Activated CD4-positive, alpha-beta T cell treated with anti-CD3 and anti-CD28 coated beads, Interleukin-2, Interleukin-6, amounts not matched to agents 100 ng/mL and 50 ng/mL, durations not matched to agents 16 hours and 8 hours (primary cell): ENCODE measurements around the gene SH3PXD2B.

Source experiments
- DNase-seq: peaks from one replicate; pipeline ENCODE4 v3.0.0-alpha.2; 2020

SH3PXD2B gene

DNA sequence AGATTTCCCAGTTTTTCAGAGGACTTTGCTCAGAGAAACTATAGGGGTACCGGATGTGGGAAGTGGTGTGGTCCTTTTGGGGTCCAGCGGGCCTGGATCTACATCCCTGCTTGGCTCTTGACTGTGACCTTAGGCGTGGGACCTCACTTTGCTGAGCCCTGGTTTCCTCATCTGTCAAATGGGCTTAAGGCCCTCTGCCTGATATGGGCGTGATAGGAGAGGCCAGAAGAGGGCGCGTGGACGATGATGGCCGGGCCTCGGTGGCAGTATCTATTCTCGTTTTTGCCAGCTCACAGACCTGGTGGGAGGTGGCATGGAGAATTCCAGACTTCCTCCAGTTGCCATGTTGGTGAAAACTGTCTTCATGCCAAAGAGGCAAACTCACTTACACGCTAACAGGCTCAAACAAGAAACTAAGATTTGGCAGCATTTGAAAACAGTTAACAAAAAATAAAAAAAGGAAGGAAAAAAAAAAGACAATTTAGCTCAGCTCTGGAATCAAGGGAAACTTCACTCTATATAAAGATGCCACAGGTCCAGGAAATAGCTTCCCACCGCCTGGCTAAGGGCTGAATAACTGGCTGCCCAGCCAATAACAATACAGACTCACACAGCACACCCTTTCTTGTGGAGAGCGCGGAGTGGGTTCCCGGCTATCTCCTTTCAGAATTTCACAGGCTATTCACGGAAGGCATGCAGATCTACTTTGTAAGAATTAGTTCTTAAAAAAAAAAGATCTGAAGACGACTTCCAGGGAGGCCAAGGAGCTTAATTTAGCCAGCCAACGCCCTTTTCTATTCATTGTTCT is 1.7 kb downstream of the SH3PXD2B start:
- no peak for DNase-seq

DNA sequence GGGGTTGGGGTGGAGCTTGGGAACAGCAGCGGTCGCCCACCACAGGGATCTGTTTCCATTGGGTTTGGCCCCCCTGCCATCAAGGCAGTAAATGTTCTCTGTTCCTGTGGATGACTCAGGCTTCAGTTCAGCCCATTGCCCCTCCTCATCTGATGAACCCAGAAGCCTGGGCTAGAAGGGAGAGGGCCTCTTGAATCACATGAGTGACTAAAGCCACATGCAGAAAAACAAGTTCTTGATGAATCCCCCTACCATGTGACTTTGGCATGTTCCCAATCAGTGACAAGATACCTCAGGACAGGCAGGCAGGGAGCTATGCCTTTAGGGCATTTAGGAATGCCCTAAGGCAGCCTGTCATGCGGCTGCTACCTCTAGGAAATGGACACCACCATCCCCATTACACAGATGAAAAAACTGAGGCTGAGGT is 2.5 kb downstream of the SH3PXD2B start:
- DNase-seq = no peak

DNA sequence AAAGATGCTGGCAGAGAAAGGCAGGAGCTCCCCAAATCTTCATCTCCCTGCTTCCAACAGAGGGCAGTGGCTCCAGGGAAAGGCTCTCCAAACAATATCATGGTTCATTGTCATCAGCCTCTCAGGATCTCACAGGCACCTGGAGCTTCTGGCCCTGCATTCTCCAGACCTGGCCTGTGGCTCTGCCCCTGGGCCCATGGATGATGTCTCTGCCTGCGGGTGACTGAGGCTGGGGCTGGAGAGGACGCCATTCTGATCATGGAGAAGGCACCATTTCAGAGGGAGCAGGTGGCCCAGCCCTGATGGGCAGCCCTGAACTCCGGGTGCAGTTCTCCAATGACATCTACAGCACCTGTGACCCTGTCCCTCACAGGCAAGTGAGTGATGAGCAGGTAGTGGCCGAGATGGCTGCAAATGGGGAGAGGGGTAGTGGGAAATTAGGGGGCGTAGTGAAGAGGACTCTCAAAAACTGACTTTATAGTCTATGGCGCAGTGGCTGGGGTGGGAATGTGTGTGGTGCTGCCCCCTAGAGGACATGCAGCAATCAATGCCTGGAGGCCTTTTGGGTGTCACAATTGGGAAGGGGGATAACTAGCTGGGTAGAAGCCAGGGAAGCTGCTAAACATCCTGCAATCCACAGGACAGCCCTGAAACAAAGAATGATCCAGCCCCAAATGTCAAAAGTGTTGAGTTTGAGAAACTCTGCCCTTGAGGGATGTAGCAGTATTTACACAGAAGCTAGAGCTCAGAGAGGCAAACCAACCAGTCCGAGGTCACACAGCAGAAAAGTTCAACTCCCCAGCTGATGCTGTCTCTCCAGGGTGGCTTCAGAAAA is 3.2 kb downstream of the SH3PXD2B start:
- peak; percentile 69 for DNase-seq

DNA sequence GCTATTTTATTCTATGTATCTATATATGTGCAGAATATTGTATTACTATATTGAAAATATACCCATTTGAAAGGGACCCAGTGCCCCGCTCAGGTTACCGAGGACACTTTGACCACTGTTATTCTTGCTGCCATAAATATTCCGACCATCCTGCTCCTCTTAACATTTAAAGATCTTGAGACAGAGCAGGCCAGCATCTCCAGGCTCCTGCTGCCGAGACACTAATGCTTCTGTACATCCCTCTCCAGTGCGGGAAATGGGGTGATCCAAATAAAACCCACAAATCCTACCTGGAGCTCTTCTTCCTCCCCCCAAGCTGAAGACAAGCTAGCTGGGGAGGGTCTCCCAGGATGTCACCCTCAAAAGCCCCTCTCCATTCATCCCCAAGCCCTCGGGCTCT is 3.9 kb downstream of the SH3PXD2B start:
- DNase-seq = no peak

DNA sequence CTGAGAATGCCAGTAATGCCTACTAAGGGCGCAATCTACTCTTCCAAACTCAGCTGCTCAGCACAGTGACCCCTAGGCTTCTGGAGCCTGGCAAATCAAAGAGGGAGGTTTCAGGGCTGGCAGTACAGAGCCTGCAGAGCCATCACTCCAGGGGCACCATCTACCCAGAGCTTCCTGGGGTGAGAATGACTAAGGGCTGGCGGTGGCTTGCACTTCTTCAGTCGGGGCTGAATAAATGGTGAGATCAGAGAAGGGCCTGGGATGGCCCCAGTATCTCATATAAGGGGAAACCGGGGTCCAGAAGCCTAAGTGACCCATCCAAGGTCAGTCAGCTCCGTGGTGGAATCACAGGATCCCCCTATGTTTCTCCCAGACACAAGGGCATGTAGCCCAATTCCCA is 5.3 kb downstream of the SH3PXD2B start:
- DNase-seq = no peak

DNA sequence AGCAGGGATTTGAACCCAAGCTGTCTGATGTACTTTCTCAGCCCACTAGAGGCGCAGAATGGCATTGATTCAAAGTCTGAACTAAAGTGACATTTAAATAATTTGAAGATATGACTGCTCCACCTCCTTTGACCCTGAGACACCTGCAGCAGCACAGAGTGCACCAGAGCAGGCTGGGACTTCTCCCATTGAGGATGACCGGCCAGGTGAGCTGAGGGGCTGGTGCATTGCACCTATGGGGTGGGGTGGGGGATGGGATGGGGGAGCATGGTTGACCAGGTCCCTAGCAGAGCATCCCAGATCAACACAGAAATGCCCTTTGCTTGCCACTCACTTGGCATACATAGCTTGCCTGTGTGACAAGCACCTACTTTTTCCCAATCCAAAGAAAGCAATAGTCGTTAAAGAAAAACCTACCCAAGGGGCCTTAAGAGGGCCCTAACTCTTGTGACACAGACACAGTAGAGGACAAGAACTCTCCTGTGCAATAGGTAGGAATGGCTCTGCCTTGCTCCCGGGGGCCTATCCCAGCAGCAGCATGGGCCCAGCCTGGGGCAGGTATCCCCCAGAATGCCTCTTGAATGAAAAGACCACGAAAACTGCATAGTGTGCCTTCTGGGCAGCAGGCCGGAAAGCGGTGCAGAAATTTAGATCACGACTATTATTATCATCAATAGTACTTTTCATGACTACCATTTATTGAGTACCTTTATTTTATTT is 6.5 kb downstream of the SH3PXD2B start:
- DNase-seq = no peak

DNA sequence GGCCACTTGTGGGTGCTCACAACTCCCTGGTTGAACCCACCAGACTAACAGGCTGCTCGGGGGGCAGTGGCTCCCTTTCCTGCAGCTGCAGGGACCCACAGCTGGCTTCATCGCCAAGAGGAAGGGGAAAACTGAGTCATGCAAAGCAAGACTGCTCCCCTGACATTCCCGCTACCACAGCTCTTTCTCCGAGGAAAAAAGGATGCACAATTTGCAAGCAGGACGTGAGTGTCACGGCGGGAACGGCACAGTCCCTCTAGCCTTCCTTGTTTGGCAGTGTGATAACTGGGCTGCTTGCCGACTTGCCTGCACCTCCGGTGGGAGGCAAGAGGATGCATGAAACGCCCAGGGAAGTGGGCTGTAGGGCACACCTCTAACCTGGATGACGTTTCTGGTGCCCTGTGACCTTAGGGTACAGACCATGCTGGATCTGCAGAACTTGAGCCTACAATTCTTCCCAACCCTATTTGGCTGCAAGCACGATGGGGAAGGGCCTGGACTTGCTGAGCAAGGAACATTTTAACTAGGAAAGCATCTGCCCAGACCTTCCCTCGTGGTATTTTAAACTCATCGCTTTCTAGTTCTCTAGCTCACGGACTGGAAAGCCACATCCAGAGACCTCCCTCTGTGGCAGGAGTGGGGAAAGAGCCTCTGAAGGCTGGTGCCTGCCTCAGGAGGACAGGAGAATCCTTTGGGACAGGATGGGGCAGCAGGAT is 7.8 kb downstream of the SH3PXD2B start:
- no peak for DNase-seq

DNA sequence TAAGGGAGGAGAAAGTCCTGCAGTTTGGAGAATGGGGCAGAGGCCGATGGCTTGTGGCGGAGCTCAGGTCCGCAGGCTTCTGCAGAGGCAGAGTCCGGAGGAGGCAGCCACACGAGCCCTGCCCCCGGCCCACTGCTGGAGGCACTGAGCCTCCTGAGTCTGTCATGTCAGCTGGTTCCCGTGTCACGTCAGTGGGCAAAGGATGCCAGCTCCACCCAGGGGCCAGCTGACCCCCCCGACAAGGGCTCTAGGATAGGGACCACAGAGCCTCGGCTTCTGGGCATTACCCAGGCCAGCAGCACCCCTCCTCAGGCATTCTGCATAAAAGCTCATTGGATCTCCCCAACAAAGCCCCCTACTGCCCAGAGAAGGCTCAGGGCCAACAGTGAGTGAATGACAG is 8.5 kb downstream of the SH3PXD2B start:
- DNase-seq = no peak

DNA sequence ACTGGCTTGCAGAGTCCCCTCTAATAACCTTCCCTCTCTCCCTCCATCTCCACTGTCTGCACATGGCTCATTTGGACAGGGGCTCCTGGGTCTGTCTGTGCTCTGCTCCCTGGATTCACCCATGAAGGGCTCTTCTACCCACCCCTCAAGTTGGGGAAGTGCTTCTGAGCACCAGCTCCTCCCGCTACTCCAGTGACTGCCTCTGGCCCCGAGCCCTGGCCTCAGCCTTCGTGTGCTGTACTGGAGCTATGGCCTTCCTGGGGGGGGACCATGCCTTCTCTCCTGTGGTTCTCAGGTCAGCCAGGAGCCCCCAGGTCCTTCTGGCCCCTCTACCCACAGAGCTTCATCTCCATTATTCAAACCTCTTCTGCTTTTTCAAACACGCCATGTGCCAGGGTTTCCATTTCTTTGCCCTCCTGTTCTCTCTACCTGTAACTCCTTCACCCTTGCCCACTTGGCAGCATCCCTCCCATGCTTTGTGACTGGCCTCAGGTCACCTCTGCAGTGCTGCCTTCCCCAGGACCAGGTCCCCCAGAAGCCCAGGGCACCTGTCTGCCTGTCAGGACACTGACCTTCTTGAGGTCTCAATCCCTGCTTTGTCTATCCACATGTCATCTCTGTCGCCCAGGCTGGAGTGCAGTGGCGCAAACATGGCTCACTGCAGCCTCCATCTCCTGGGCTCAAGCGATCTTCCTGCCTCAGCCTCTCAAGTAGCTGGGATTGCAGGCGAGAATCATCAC is 9.5 kb downstream of the SH3PXD2B start:
- DNase-seq = no peak

DNA sequence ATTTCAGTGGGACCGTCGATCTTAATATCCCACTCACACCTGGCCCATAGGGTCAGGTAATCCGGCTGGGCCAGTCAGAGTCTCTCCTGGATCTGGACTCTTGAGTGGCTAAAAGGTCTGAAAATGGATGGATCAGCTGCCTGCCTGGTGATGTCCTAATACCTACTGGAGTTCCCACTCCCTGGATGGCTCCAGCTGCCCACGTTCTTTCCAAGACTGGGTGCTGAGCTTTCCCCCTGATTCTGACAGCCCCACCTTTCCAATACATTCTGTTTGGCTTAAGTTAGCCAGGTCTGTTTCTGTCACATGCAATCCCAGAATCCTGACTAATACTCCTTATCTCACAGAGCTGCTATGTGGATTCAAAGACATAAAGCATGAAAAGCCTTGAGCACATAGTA is 10.2 kb downstream of the SH3PXD2B start:
- no peak for DNase-seq

DNA sequence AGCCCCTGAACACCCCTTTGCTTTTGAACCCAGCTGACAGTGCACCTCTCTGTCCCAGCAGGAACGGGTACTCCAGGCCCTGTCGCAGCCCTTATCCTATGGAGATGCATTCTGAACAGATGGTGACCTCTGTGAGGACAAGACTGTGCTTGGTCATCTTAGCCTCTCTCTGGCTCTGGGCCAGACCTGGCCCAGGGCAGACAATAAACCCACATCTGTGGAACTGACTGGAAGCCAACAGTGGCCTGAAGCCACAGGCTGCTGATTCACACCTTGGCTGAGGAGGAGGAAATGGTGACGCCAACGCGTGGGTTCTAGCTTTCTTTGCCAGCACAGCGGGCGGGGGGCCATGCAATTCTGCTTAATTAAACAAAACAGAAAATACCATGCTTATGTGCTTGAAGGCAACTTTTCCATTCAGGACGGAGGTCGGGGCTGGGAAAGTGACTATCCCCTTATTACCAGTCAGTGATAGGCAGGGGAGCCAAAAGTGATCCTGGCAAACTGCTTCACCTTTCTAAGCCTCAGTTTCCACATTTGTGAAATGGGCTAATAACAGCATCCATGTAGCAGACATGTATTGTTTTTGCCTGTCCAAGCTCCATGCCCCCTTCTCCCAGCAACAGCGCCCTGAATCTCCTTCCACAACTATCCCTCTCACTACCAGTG is 10.8 kb downstream of the SH3PXD2B start:
- peak; percentile 73 for DNase-seq

DNA sequence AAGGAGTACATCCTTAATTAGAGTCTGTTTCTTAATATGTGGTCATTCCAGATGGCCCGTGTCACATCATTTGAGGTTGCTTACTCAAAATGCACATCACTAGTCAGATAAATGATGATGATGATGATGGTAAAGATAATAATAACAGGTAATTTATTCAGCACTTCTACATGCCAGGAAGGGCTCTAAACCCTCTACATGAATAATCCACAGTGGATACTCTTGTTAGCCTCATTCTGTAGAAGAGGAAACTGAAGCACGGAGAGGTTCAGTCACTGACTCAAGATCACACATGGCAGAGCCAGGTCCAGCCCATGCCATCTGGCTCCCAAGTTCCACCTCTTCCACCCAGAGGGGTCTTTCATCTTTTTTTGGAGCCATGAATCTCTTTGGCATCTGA is 11.7 kb downstream of the SH3PXD2B start:
- DNase-seq = no peak

DNA sequence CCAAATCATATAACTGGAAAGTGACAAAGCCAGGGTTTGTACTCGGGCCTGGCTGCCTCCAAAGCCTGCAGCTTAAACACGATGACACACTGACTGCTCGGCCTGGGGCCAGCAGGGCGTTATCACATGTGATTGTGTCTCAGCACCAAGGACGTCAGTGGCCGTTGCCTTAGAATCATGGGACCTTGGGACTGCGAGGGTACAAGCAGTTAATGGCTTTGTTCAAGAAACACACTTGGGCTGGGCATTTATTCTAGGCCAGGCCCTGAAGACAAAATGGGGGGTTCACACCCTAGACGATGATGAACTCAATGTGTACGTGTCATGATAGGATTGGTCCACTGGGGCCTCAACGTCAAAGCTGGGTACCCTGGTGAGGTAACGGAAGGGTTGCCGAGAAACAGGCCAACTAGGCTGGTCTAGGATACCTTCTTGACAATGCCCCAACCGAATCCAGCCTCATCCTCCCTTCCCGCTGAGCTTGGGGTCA is 13.0 kb downstream of the SH3PXD2B start:
- no peak for DNase-seq

DNA sequence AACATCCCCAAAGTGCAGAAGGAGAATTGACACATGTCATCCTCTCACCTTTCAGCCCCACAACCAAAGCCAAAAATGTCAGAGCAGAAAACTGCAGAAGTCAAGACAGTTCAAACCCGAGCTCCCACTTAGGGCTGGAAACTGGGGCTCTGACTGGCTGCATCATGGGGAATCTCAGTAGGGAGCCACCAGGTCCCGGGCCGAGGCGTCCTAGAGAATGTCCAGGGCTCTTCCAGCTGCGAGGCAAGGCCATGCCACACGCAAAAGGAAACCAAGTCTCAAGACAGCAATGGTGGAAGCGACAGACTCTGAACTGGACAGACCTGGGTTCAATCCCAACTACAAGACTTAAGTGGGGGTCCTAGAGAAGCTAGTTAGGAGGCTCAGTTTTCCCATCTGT is 13.8 kb downstream of the SH3PXD2B start:
- no peak for DNase-seq

DNA sequence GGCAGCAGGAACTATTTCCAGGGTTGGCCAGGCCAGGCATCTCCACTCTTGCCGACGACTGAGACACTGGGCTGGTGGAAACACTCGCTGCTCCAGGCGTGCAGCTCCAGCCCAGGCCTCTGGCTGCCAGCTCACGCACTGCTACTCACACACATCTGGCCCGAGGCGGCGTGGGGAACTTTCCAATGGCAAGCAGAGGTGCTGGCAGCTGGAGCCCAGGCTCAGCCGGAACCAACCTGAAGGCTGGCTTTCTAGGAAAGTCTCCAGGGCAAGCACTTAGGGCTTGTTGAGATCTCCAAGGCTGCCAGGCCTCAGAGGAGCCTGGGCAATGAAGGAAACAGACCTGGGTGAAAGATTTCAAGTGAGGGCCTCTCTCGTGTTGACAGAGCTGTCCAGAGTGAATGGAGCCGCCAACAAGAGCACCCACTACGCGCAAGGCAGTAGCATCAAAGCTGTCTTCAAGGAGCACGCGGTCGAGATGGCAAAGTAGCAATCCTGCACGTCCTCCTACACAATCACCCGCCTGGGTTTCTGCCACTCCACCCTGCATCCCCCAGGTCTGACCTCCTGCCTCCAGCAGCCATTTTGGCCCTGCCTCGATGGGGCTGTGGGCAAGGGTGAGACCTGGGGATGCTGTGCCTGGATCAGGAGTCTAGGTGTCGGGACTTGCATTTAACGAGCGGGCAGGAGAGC is 14.4 kb downstream of the SH3PXD2B start:
- DNase-seq = no peak

DNA sequence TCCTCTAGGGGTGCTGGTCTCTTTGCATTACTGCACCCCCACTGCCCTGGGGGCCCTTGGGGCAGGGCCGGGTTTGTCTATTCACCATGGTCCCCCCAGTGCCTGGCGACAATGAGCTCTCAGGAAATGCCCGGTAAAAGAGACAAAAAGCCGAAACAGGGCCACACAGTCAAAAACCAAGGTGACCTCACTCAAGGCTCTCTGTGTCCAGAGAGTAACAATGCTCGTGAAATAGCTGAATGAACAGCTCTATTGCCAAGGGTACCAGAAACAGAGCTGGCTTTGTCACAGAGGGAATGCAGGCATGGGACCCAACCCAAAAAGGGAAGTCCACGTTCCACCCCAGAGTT is 16.0 kb downstream of the SH3PXD2B start:
- no peak for DNase-seq

DNA sequence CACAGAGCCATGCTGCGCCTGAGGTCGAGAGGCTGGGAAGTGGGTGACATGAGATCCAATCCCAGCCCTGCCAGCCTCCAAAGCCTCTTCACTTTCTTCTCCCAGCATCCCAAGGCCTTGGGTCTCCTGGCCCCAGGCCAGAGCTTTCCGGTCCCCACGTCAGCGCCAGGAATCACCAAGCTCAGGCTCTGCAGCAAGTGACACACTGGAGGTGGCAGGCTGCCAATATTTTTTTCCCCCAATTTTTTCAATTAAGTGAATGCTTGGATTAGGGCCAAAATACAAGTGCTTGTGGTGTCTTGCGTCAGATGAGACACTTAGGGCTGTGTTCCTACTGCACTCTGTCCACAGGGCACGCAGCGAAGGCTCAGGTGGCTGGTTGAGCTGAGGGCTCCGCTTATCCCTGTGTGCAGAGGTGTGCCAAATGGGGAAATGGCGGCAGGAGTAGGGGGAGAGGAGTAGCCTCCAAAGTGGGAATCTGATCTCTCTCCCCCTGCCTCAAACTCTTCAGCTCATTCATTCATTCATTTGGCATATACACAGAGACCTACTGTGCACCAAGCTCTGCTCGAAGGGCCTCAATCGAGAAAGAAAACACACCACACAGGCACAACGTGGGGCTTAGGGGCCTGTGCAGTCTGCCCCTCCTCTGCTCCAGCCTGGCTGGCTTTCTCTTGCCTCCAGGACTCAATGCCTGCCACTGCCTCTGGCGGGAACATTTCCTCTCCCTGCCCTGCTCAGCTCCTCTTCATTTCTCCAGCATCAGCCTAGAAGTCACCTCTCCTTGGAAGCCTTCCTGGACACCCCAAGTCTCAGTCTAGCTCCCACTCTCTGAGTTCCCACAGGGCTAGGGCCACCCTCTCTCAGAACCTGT is 16.6 kb downstream of the SH3PXD2B start:
- DNase-seq = no peak

DNA sequence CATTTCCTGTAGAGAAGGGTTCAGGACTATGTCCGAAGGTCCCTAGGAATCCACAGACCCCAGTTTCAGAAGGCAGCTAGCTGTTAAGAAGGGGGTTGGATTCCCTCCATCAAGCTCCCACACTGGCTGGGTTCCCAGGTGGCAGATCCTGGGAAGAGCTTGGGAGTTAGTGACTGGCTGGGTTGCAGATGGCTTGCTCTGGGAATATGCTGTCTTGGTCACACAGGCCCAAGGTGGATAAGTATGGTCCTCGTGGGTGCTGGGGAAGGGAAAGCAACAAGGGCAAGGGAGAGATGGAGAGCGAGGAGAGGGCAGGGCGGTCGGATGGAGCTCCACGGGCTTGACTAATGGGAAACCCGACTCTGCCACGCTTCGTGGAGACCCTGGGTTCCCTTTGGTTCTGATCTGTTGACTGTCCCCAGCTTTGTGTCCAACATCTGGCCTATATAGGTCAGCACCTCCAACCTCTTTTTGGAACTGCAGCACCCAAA is 17.4 kb downstream of the SH3PXD2B start:
- DNase-seq = no peak

DNA sequence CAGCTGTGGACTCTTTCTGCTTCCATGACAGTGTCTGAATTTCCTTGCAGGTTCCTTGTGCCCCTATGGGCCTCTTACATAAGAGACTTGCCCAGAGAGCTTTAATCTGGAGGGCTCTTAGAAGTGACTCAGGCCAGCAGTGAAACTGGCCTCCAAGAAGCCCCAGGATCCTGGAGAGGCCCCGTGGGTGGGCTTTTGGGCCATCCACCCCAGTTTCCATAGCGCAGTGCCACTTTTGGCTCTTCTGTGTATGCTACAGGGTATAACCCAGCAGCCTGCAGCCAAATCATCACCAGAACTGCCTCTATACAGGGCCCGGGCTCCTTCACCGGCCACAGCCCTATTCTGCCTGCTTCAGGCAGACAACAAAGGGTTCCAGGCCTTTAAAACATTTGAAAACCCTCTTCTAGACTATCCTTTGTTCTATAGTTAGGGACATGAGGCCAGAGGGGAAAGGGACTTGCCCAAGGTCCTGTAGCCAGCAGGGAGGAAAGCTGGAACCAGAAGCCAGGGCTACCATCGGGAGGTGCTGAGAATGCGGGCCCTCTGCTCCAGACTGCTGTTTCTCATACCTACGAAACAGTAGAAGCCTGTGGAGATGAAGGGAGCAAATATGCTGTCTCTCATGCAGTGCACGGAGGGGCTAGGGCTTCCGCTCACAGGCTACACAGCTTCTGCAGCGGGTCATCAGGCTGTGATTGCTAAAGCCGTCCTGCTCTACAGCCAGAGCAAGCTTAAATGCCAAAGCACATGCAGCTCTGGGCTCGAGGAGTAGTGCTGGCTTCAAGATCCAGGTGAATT is 18.0 kb downstream of the SH3PXD2B start:
- DNase-seq = no peak
